Posterior vena cava (tissue), 2 donors: ENCODE results near the gene POU2F1. TPM values are rescaled to one million over a fixed set of nuclear protein-coding genes. Genes with fewer than 3 reads are reported as not detected.

Experiments used
- DNase-seq: peaks from one replicate; pipeline ENCODE4 v3.0.0-alpha.2; 2020; ENCODE audit warnings: low spot score
- intact Hi-C, 2 donors: fragments of 100-400 bp; cut with DNase I; formaldehyde crosslinking; loops; one replicate each; pipeline versions ENCODE4 v1.14.1 to v1.14.2; 2022 to 2023
- total RNA-seq, 2 donors: library from RNA; stranded (reverse); fragmentation: NEBNext Ultra II Directional; extraction: Animal tissue kit (Norgen Biotek cat#: 25700); gene quantifications; one replicate each; pipeline ENCODE4 v1.2.1, GENCODE V29; 2021
- donor health status: DM: yes; HTN: yes; CAD: no.
- donor health status: DM: yes; HTN: yes; CAD: no.

Gene POU2F1
- total RNA-seq, 2 donors from 2014 or later = 19.2 to 21.1 TPM

DNA sequence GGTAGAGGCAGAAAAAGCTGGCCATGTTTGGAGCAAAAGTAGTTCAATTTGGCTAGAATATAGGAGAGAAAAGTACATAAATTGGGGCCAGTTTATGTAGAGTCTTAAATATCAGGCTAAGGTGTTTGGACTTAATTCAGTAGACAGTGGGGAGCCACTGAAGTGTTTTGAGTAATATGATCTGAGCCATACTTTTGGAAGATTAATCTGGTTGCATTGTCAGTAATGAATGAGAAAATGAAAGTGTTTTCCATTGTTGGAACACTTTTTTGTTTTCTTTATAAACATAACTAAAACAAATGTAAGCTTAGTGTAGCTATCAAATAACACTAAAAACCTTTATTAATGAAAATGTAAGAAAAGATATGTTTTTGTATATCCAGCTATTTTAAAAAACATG lies 42.1 kb downstream of the POU2F1 start:
- intact Hi-C loops = no loop called here
- no peak for DNase-seq

DNA sequence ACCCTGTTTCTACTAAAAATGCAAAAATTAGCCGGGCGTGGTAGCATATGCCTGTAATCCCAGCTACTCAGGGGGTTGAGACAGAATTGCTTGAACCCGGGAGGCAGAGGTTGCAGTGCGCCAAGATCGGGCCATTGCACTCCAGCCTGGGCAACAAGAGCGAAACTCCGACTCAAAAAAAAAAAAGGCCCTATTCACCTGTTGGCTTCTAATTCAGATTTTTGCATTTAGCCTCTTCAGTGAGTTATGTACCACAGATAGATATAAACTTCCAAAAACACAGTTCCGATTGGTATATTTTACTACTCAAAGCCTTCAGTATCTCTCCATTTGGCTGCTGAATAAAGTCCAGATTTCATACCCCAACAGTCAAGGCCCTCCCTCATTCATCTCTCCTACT lies 42.7 kb downstream of the POU2F1 start:
- DNase-seq = no peak

DNA sequence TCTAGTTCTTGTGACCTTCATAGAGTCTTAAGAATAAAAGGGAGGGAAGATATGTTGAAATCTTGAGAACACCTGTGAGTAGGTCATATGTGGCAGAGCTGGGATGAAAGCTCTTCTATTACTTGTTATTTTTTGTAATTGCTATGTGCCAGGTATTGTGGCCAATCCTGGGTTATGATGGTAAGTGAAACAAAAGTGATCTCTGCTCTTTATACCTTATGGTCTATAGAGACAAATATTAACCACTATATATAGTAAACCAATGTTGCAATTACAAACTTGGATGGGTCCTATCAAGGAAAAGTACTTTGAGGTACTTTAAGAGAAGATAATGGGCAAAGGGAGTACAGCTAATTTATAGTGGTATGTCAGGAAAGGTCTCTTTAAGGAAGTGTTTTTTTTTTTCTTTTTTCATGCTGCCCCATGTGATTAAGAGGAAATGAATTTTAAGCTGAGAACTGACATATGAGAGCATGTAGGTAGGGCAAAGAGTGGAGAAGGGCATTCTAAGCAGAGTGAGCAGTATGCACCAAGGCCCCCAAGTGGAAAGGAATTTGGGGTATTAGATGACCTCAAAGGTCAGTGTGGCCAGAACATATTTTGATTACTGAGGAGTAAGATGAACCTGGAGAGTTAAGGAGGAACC lies 43.3 kb downstream of the POU2F1 start:
- intact Hi-C loops = no loop called here
- DNase-seq = no peak

More for the DNA sequence above, 42.7 kb downstream of the POU2F1 start:
- intact Hi-C loops = no loop called here

DNA sequence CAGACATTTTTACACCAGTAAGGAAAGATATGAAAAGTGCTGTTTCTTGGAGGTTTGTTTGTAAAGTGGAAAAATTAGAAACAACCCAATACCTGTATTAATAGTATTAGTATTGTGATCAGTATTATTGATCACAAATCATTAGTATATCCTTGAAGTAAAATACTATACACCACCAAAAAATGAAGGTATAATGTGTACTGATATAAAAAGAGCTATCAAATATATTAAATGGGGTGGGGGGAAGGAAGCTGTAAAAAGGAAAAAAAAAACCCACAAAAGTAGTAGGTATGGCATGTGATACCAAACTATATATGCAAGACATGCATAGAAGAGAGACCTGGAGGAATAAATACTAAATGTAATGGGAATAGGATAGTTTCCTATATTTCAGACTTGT lies 46.3 kb downstream of the POU2F1 start:
- DNase-seq = no peak
- intact Hi-C loops = loop anchor here (5.0 kb wide), 1 partner anchor 175 kb away; no protein-coding TSS in a partner anchor

DNA sequence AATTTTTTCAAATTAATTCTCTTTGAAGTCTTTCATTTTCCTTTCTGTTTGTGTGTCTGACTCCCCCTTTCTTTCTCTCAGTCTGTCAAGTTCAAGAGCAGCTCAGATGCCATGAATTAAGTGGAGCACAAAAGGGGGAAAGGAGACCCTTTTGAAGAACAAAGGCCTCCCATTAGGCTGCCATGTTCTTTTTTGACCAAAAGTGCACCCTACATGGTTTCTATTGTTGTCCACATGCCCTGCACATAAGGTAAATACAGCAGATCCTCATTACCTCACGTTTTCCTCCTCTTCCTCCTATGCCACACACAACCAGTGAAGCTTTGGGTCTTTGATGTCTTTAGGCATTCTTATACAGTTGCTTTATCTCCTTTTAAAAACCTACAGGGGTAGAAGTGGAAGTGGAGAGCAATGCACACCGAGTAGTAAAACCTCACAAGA lies 47.7 kb downstream of the POU2F1 start:
- intact Hi-C loops = loop anchor here (5.0 kb wide), 1 partner anchor 174 kb away; no protein-coding TSS in a partner anchor
- no peak for DNase-seq

DNA sequence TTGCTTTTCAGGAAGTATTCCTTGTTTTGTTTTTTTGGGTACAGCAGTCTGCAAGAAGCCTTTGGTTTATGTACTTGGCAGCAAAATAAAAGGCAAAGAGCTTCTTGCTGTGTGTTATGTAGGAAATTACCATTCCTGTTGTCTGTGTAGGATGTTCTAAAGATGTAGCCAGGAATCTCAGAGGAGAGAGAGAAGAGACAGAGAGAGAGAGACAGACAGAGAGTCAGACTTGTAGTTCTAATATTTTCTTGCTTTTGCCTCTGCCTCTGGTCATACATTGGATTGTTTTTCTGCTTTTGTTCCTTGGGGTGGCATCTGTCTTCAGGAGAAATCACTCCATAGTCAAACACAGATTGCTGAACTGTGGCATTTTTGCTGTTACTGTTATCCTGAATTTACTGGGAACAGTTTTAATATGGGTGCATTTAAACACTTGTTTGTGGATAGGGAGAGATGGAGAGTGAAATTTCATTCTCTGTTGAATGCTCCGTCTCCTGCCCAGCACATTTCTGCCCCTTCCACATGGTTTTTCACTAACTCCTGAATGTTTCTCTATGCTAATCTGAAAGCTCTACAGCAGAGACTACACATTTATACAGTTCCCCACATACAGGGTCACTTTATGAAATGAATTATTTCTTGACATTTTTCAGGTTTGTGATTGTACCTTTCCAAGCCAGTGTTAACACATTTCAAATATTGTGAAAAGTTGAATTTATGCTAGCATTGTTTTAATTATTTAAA lies 49.8 kb downstream of the POU2F1 start:
- DNase-seq = no peak
- intact Hi-C loops = no loop called here

- intact Hi-C loops = no loop called here
- no peak for DNase-seq
Observed at GRCh38 chr1:167272369-167272957, 51.8 kb downstream of the POU2F1 start.

GRCh38 chr1:167273027-167273800 lies 52.5 kb downstream of the POU2F1 start:
- intact Hi-C loops = no loop called here

GRCh38 chr1:167274061-167274460 lies 53.4 kb downstream of the POU2F1 start:
- intact Hi-C loops = no loop called here
- DNase-seq = no peak

More at GRCh38 chr1:167273027-167273800, 52.5 kb downstream of the POU2F1 start:
- no peak for DNase-seq

DNA sequence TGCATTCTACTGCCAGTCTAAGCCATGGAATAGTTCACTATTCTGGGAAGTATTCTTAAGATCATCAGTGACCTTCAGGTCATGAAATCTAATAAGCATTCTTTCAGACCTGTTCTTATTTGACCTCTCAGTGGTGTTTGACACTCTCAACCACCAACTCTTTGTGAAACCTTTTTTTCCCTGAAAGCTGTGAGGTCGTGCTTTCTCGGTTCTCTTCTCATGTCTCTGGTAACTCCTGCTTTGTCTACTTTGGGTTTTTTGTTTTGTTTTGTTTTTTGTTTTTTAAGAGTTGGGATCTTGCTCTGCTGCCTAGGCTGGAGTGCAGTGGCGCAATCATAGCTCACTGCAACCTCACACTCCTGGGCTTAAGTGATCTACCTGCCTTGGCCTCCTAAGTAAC lies 56.3 kb downstream of the POU2F1 start:
- intact Hi-C loops = no loop called here
- DNase-seq = no peak

DNA sequence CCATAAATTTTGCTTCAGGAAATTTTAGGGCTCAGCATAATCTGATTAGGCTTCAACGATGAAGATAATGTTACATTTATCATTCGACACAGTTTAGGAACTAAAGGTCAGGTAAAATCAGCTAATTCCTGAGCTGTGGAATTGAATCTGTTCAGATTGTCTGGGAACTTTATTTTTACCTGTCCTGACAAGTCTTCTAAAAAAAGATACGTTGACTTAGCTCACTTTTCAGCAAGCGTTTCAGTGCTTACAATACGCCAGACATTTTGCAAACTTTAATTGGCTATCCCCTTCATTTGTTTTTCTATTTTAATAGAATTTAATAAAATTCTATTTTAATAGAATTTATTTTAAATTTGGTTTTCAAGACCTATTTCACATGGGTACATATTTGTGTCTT lies 57.8 kb downstream of the POU2F1 start:
- intact Hi-C loops = no loop called here
- DNase-seq = no peak

DNA sequence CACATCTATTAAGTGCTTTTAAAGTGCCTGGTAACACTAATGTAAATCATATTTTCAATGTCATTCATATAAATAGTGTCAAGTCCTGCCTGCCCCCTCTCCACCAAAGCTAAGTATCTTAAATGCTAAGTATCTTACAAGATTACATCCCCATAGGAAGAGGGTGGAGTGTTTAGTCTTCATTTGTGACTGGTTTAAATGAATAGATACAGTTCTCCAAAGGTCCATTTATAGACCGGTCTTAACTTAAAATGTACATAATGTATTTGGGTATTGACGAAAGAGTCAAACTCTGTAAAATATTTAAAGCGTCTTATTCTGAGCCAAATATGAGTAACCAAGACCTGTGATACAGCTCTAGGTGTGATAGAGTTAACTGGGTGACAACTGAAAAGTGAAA lies 60.2 kb downstream of the POU2F1 start:
- intact Hi-C loops = no loop called here
- DNase-seq = no peak

DNA sequence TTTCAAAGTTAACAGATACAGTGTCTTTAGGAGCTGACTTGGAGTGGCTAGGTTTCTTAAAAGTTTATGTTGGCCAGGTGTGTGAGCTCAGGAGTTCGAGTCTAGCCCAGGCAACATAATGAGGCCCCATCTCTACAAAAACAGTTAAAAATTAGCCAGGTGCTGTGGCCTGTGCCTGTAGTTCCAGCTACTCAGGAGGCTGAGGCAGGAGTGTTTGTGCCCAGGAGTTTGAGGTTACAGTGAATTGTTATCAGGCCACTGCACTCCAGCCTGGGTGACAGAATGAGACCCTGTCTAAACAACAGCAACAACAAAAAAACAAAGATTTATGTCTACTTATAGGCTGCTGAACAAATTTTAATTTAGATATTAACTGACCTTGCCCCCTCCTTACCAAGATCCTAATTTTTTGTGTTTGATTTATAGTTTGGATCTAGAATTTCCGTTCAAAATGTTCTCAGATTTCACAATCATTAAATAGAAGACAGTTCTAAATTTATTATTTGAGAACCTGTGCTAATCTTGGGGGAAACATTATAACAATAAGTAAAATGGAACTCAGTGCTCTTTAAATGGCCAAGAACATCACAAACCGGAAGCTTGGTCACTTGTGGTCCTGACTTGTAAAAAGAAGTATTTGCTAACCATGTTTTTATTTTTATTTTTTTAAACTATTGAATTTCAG lies 67.8 kb downstream of the POU2F1 start:
- no peak for DNase-seq
- intact Hi-C loops = no loop called here

GRCh38 chr1:167289075-167289442 lies 68.4 kb downstream of the POU2F1 start:
- intact Hi-C loops = no loop called here
- DNase-seq = no peak

DNA sequence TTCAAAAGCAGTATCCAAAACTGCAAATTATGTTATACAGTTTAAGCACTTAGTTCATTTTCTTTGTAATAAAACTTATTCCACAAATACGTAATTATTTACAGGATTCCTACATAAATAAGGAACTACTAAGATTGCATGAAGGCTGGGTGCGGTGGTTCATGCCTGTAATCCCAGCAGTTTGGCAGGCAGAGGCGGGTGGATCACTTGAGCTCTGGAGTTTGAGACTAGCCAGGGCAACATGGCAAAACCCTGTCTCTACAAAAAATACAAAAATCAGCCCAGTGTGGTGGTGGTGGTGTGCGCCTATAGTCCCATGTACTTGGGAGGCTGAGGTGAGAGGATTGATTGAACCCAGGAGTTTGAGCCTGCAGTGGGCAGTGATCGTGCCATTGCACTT lies 69.3 kb downstream of the POU2F1 start:
- no peak for DNase-seq
- intact Hi-C loops = no loop called here

DNA sequence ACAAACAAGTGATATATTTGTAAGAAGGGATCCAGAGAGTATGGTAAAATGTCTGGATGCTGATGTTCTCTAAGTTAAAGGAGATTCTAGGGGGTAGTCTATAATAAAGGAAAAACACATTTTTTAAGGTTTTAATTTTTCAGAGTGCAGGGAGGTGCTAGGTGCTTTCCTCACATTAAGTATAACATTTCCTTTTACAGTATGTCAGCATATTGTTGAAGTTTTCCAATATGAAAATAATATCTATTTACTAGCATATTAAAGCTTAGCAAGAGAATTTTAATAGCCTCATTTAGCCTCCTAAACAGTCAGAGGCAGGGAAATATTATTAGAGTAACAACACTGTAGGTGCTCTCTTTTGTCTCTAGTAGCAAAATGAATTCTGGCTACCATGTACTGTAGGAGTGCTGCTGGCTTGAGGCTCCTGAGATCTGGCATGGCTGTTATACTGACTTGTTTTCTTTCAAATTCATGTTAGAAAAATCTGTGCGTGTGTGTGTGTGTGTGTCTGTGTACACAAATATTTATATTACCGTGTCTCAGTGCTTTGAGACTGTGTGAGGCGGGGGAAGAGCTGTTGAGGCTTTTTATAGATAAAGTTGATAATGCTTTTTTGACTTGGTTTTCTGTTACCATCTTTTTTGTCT lies 71.0 kb downstream of the POU2F1 start:
- intact Hi-C loops = no loop called here

DNA sequence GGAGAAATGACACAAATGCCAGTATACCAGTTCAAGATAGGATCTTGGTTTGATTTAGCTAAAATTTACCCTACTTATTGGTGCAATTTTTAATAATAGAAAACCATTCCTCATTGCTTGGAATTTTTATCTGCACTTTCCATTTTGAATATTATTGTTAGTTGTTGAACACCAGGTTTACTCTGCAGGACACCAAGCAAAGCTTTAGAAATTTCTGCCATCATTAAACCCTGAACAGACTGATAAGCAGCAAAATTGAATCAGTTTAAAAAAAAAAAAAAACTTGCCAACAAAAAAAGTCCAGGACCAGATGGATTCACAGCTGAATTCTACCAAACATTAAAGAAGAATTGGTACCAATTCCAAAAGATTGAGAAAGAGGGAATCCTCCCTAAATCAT lies 71.5 kb downstream of the POU2F1 start:
- intact Hi-C loops = no loop called here
- no peak for DNase-seq

More for the DNA sequence above, 71.0 kb downstream of the POU2F1 start:
- no peak for DNase-seq

DNA sequence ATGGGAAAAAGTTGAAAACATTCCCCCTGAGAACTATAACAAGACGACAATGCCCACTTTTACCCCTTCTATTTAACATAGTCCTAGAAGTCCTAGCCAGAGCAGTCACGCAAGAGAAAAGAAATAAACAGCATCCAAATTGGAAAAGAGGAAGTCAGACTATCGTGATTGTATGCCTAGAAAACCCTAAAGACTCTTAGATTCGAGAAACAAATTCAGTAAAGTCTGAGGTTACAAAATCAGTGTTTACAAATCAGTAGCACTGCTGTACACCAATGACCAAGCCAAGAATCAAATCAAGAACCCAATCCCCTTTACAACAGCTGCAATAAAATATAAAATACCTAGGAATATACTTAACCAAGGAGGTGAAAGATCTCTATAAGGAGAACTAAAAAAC lies 72.4 kb downstream of the POU2F1 start:
- intact Hi-C loops = no loop called here
- no peak for DNase-seq

DNA sequence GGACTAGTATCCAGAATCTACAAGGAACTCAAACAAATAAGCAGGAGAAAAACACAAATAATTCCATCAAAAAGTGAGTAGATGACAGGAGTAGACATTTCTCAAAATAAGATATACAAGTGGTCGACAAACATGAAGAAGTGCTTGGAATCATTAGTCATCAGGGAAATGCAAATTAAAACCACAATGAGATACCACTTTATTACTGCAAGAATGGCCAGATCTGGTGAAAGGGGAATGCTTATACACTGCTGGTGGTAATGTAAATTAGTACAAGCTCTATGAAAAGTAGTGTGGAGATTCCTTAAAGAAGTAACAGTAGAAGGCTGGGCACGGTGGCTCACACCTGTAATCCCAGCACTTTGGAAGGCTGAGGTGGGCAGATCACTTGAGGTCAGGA lies 73.8 kb downstream of the POU2F1 start:
- DNase-seq = no peak
- intact Hi-C loops = no loop called here
